B cell (primary cell): Measurements from ENCODE around the gene NCOA1. TPM values are rescaled to one million over a fixed set of nuclear protein-coding genes. Genes with fewer than 3 reads are reported as not detected.

ENCODE experiments used
- ATAC-seq: fragments of 200-7000 bp; cut with Tn5 transposase; one replicate; pipeline ENCODE4 v1.10.0; 2021; ENCODE audit warnings: low read depth, mild to moderate bottlenecking, moderate number of reproducible peaks, moderate library complexity
- CTCF ChIA-PET: fragments of 350-600 bp; sonication (Branson Sonifier 250); formaldehyde crosslinking; loops from one replicate; lab custom pipeline; 2021; ENCODE audit warnings: antibody characterized with exemption, inconsistent platforms; lab: Charles Lee
- POLR2A ChIA-PET: fragments of 350-600 bp; sonication (Branson Sonifier 250); formaldehyde crosslinking; loops from one replicate; lab custom pipeline; 2021; ENCODE audit warnings: antibody characterized with exemption; lab: Charles Lee
- DNase-seq: peaks from one replicate; pipeline ENCODE4 v3.0.0; 2013
- H2AFZ ChIP-seq: 2 replicates; pipeline ENCODE4 v1.6.1; 2012; ENCODE audit warnings: mild to moderate bottlenecking, low read depth, low read length; ENCODE audit not compliant: insufficient read depth, poor library complexity, severe bottlenecking
- H3K27ac ChIP-seq, 2 donors: 1 replicate in 1 of 2; 2 replicates in 1 of 2; pipeline ENCODE4 v1.5.1; 2012 to 2013; ENCODE audit warnings: low read length in 2 of 2, mild to moderate bottlenecking in 2 of 2, moderate library complexity in 1 of 2
- H3K27me3 ChIP-seq, 4 experiments: fragments of 200-600 bp in 1 of 4; sonication (generic) in 1 of 4; replicated peaks in 1 of 4; 1 replicate in 2 of 4; 2 replicates in 2 of 4; pipeline versions ENCODE4 v1.6.1 to v1.7.0; 2013 to 2016; ENCODE audit warnings: low read length in 3 of 4, mild to moderate bottlenecking in 2 of 4, mixed read lengths in 1 of 4, moderate library complexity in 1 of 4; ENCODE audit not compliant: insufficient read depth in 4 of 4, control insufficient read depth in 3 of 4; ENCODE audit errors: control extremely low read depth in 1 of 4
- H3K36me3 ChIP-seq, 2 experiments: replicated peaks in 1 of 2; 1 replicate in 1 of 2; 2 replicates in 1 of 2; pipeline versions ENCODE4 v1.6.1 to v1.7.1; 2013; ENCODE audit warnings: low read length in 1 of 2; ENCODE audit not compliant: insufficient read depth in 2 of 2, control insufficient read depth in 1 of 2; ENCODE audit errors: control extremely low read depth in 1 of 2, extremely low read depth in 1 of 2
- H3K4me1 ChIP-seq, 2 donors: fragments of 200-600 bp in 1 of 2; sonication (generic) in 1 of 2; 1 replicate in 1 of 2; 2 replicates in 1 of 2; pipeline versions ENCODE4 v1.5.1 to v1.6.1; 2013 to 2017; ENCODE audit warnings: low read length in 2 of 2; ENCODE audit not compliant: control insufficient read depth in 2 of 2, insufficient read depth in 2 of 2
- H3K4me2 ChIP-seq: replicated peaks from 2 replicates; pipeline ENCODE3; 2012; ENCODE audit warnings: mild to moderate bottlenecking, low read depth, low read length; ENCODE audit not compliant: poor library complexity, severe bottlenecking
- H3K4me3 ChIP-seq, 5 experiments: fragments of 200-600 bp in 1 of 5; sonication (generic) in 1 of 5; 1 replicate in 3 of 5; 2 replicates in 2 of 5; pipeline versions ENCODE4 v1.5.1 to v1.7.0; 2011 to 2016; ENCODE audit warnings: low read length in 4 of 5, mild to moderate bottlenecking in 4 of 5, low read depth in 2 of 5, control low read depth in 1 of 5, moderate library complexity in 1 of 5; ENCODE audit not compliant: insufficient read depth in 1 of 5; ENCODE audit errors: control extremely low read depth in 1 of 5, extremely low read depth in 1 of 5
- H3K79me2 ChIP-seq: fragments of 200-600 bp; sonication (generic); one replicate; pipeline ENCODE4 v1.6.0; 2016; ENCODE audit warnings: low read length; ENCODE audit not compliant: control insufficient read depth, insufficient read depth
- H3K9ac ChIP-seq: fragments of 200-600 bp; sonication (generic); 2 replicates; pipeline ENCODE4 v1.6.1; 2017; ENCODE audit warnings: mild to moderate bottlenecking, low read length, moderate library complexity
- H3K9me3 ChIP-seq, 3 donors: one replicate each; pipeline versions ENCODE4 v1.6.1 to v1.7.1; 2013; ENCODE audit warnings: low read length in 2 of 3; ENCODE audit not compliant: control insufficient read depth in 2 of 3, insufficient read depth in 1 of 3; ENCODE audit errors: control extremely low read depth in 1 of 3
- H4K20me1 ChIP-seq: 2 replicates; pipeline ENCODE4 v1.6.0; 2012; ENCODE audit warnings: mild to moderate bottlenecking, low read length; ENCODE audit not compliant: insufficient read depth, control insufficient read depth, poor library complexity, severe bottlenecking
- H3K27ac Mint-ChIP-seq: one replicate; pipeline ENCODE4 v1.8.0; 2021; ENCODE audit warnings: mixed read lengths
- H3K27me3 Mint-ChIP-seq: one replicate; pipeline ENCODE4 v1.8.0; 2021; ENCODE audit warnings: mixed read lengths
- H3K4me1 Mint-ChIP-seq: one replicate; pipeline ENCODE4 v1.8.0; 2021; ENCODE audit warnings: mixed read lengths
- H3K4me3 Mint-ChIP-seq: one replicate; pipeline ENCODE4 v1.8.0; 2021; ENCODE audit warnings: mixed read lengths
- H3K9me3 Mint-ChIP-seq: one replicate; pipeline ENCODE4 v1.8.0; 2022; ENCODE audit warnings: mixed read lengths; ENCODE audit not compliant: insufficient read depth
- EZH2 ChIP-seq: IDR thresholded peaks from 2 replicates; pipeline ENCODE4 v1.6.1; 2012; ENCODE audit warnings: borderline replicate concordance, low read depth, mild to moderate bottlenecking, moderate library complexity, low read length; ENCODE audit not compliant: insufficient read depth, poor library complexity, severe bottlenecking
- WGBS: methylation state at CpG from one replicate; pipeline ENCODE4 v1.1.5; 2013; ENCODE audit warnings: missing lambda C conversion rate; ENCODE audit not compliant: insufficient coverage; 5-methylcytosine and 5-hydroxymethylcytosine counted together
- intact Hi-C: fragments of 100-400 bp; cut with micrococcal nuclease; formaldehyde crosslinking; loops from one replicate; pipeline ENCODE4 v1.10.0; 2022
- polyA plus RNA-seq: library from polyadenylated mRNA; depleted of rRNA; stranded (reverse); fragments of >200 nt; gene quantifications from 2 replicates; pipeline ENCODE4 v1.2.3, GENCODE V29; 2012
- total RNA-seq, 2 donors: library from RNA; stranded (reverse); fragments of 120-200 nt in 1 of 2; gene quantifications; 1 replicate in 1 of 2; 2 replicates in 1 of 2; pipeline versions ENCODE4 v1.2.3 to v1.2.4, GENCODE V29; 2013 to 2022
- TF ChIP-seq, protein P1 (sequence below): fragments of 200-600 bp; IDR thresholded peaks from one replicate; pipeline ENCODE4 v1.8.0; 2022; ENCODE audit warnings: antibody characterized with exemption, mild to moderate bottlenecking

The NCOA1 gene
- total and polyA plus RNA-seq, 2 donors (not counting 1 experiment from before 2014, with no cell fraction given), result 11.6 to 49.1 TPM

DNA sequence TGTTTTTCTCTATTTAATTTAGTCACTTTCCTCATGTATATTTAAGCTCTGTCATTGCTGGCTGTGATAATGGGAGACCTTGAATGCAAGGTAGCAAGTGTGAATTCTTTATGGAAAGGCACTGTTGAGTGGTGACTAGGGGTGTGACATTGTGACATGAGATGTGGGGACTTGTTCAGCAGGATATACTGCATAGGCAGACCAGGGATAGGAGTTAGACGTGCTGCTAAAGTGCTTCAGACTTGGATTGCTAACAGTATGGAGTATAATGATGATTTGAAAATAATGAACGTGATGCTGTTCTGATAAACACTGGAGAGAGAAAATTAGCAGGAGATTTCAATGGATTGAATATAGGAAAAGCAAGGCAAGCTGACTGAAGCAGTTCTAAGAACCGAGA lies 135.1 kb downstream of the NCOA1 start:
- peaks cover 31% of the 10 kb centered on the region for H4K20me1 ChIP-seq
- no peaks in the 10 kb centered on the region for H3K27me3 Mint-ChIP-seq
- no peaks in the 10 kb centered on the region for H3K9me3 Mint-ChIP-seq
- H3K4me3 ChIP-seq, result no peak overlapping the region
- TF ChIP-seq, protein P1, sequence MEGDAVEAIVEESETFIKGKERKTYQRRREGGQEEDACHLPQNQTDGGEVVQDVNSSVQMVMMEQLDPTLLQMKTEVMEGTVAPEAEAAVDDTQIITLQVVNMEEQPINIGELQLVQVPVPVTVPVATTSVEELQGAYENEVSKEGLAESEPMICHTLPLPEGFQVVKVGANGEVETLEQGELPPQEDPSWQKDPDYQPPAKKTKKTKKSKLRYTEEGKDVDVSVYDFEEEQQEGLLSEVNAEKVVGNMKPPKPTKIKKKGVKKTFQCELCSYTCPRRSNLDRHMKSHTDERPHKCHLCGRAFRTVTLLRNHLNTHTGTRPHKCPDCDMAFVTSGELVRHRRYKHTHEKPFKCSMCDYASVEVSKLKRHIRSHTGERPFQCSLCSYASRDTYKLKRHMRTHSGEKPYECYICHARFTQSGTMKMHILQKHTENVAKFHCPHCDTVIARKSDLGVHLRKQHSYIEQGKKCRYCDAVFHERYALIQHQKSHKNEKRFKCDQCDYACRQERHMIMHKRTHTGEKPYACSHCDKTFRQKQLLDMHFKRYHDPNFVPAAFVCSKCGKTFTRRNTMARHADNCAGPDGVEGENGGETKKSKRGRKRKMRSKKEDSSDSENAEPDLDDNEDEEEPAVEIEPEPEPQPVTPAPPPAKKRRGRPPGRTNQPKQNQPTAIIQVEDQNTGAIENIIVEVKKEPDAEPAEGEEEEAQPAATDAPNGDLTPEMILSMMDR, result no peak
- TF ChIP-seq EZH2, result no peak
- CTCF ChIA-PET, result interaction anchor here (1.5 kb wide), 1 partner anchor 202 kb away, joined by 3 read pairs; no protein-coding TSS in a partner anchor
- intact Hi-C loops, result no loop called here
- H3K27ac ChIP-seq, result no peak overlapping the region
- H3K9me3 ChIP-seq, result no peaks in the 10 kb centered on the region
- H3K9ac ChIP-seq, result no peak overlapping the region
- no peaks in the 10 kb centered on the region for H3K4me1 ChIP-seq
- ATAC-seq, result no peak
- DNase-seq, result no peak
- H3K4me3 Mint-ChIP-seq, result no peak overlapping the region
- POLR2A ChIA-PET, result no interaction called here
- no peak overlapping the region for H3K4me2 ChIP-seq
- peaks cover 31% of the 10 kb centered on the region for H3K79me2 ChIP-seq
- H2AFZ ChIP-seq, result no peak overlapping the region
- 98% methylated on average over 3 of the region's 3 CpGs for WGBS
- H3K27ac Mint-ChIP-seq, result no peak overlapping the region
- H3K27me3 ChIP-seq, result no peaks in the 10 kb centered on the region
- H3K36me3 ChIP-seq, result no peaks in the 10 kb centered on the region
- H3K4me1 Mint-ChIP-seq, result peaks cover 5% of the 10 kb centered on the region

DNA sequence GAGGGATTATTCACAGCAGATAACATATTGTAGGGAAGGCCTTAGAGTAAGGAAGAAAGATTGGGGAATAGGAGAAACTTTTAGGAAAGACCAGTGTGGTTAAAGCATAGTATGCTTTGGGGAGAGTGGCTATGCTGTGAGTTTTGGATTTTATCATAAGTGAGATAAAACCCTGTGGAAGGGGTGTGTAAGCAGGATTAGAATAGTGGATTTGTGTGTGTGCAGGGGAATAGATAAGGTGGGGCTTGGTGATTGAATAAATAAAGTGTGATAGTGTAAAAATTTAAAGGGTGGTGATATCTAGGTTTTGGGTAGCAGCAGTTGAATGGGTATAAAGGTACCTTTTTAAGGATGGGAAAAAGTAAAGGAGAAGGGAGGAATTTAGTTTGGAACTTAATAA lies 137.7 kb downstream of the NCOA1 start:
- Histone ChIP-seq H3K9me3 (no peaks in the 10 kb centered on the region), H3K4me1 (peaks cover 5% of the 10 kb centered on the region in 2 donors), H3K36me3 (no peaks in the 10 kb centered on the region), H3K79me2 (peaks cover 25% of the 10 kb centered on the region), H3K27ac (no peak overlapping the region), H3K4me2 (no peak overlapping the region), H3K4me3 (no peak overlapping the region), H2AFZ (no peak overlapping the region), H3K27me3 (no peaks in the 10 kb centered on the region), H3K9ac (no peak overlapping the region), H4K20me1 (peaks cover 16% of the 10 kb centered on the region)
- TF ChIP-seq, protein P1, result no peak
- TF ChIP-seq EZH2, result no peak
- Mint-ChIP-seq H3K4me3 (no peak overlapping the region), H3K4me1 (peaks cover 14% of the 10 kb centered on the region), H3K9me3 (no peaks in the 10 kb centered on the region), H3K27me3 (no peaks in the 10 kb centered on the region), H3K27ac (no peak overlapping the region)
- DNase-seq, result no peak
- ATAC-seq, result no peak
- intact Hi-C loops, result no loop called here
- ChIA-PET CTCF (no interaction called here), POLR2A (no interaction called here)
